ENCODE results near the gene GRM7. TPM values are rescaled to one million over a fixed set of nuclear protein-coding genes. Genes with fewer than 3 reads are reported as not detected.

Gene GRM7
- total RNA-seq, 2 experiments from 2014 or later, result not detected

- H3K27ac Mint-ChIP-seq, result no peak overlapping the region
- H3K27me3 Mint-ChIP-seq, result no peaks in the 10 kb centered on the region
- no peak overlapping the region for H3K4me3 Mint-ChIP-seq
- DNase-seq, result no peak
- H3K36me3 Mint-ChIP-seq, result no peaks in the 10 kb centered on the region
- no peaks in the 10 kb centered on the region for H3K4me1 Mint-ChIP-seq
- no peaks in the 10 kb centered on the region for H3K9me3 Mint-ChIP-seq
These were observed 759.5 kb downstream of the GRM7 start for GRCh38 chr3:7620401-7620800.

- Mint-ChIP-seq H3K4me3 (no peak overlapping the region), H3K4me1 (no peaks in the 10 kb centered on the region), H3K9me3 (no peaks in the 10 kb centered on the region), H3K36me3 (no peaks in the 10 kb centered on the region), H3K27me3 (no peaks in the 10 kb centered on the region), H3K27ac (no peak overlapping the region)
- no peak for DNase-seq
These were observed 760.2 kb downstream of the GRM7 start for GRCh38 chr3:7621046-7621630.

GRCh38 chr3:7621651-7622050 lies 760.7 kb downstream of the GRM7 start:
- Mint-ChIP-seq H3K4me3 (no peak overlapping the region), H3K4me1 (no peaks in the 10 kb centered on the region), H3K27ac (no peak overlapping the region), H3K36me3 (no peaks in the 10 kb centered on the region), H3K9me3 (no peaks in the 10 kb centered on the region), H3K27me3 (no peaks in the 10 kb centered on the region)
- DNase-seq, result no peak

- no peaks in the 10 kb centered on the region for H3K27me3 Mint-ChIP-seq
- H3K27ac Mint-ChIP-seq, result no peak overlapping the region
- H3K4me1 Mint-ChIP-seq, result no peaks in the 10 kb centered on the region
- H3K4me3 Mint-ChIP-seq, result no peak overlapping the region
- H3K9me3 Mint-ChIP-seq, result no peaks in the 10 kb centered on the region
- DNase-seq, result no peak
- H3K36me3 Mint-ChIP-seq, result no peaks in the 10 kb centered on the region
These were observed 764.1 kb downstream of the GRM7 start for GRCh38 chr3:7625021-7625420.

GRCh38 chr3:7630351-7630911 lies 769.5 kb downstream of the GRM7 start:
- Mint-ChIP-seq H3K27me3 (no peaks in the 10 kb centered on the region), H3K9me3 (no peaks in the 10 kb centered on the region), H3K4me1 (no peaks in the 10 kb centered on the region), H3K27ac (no peak overlapping the region), H3K4me3 (no peak overlapping the region), H3K36me3 (no peaks in the 10 kb centered on the region)
- DNase-seq, result no peak

- Mint-ChIP-seq H3K4me3 (no peak overlapping the region), H3K9me3 (no peaks in the 10 kb centered on the region), H3K27ac (no peak overlapping the region), H3K36me3 (no peaks in the 10 kb centered on the region), H3K27me3 (no peaks in the 10 kb centered on the region), H3K4me1 (no peaks in the 10 kb centered on the region)
- no peak for DNase-seq
These were observed 770.0 kb downstream of the GRM7 start for GRCh38 chr3:7630925-7631324.

- no peak overlapping the region for H3K27ac Mint-ChIP-seq
- no peaks in the 10 kb centered on the region for H3K36me3 Mint-ChIP-seq
- no peak overlapping the region for H3K4me3 Mint-ChIP-seq
- H3K4me1 Mint-ChIP-seq, result no peaks in the 10 kb centered on the region
- DNase-seq, result no peak
- no peaks in the 10 kb centered on the region for H3K27me3 Mint-ChIP-seq
- no peaks in the 10 kb centered on the region for H3K9me3 Mint-ChIP-seq
These were observed 771.4 kb downstream of the GRM7 start for GRCh38 chr3:7632305-7632704.

- no peaks in the 10 kb centered on the region for H3K36me3 Mint-ChIP-seq
- H3K27ac Mint-ChIP-seq, result no peak overlapping the region
- no peak for DNase-seq
- H3K27me3 Mint-ChIP-seq, result no peaks in the 10 kb centered on the region
- H3K9me3 Mint-ChIP-seq, result no peaks in the 10 kb centered on the region
- no peaks in the 10 kb centered on the region for H3K4me1 Mint-ChIP-seq
- no peak overlapping the region for H3K4me3 Mint-ChIP-seq
These were observed 776.8 kb downstream of the GRM7 start for GRCh38 chr3:7637694-7638093.

- Mint-ChIP-seq H3K4me3 (no peak overlapping the region), H3K27ac (no peak overlapping the region), H3K4me1 (no peaks in the 10 kb centered on the region), H3K36me3 (no peaks in the 10 kb centered on the region), H3K9me3 (no peaks in the 10 kb centered on the region), H3K27me3 (no peaks in the 10 kb centered on the region)
- no peak for DNase-seq
These were observed 777.2 kb downstream of the GRM7 start for GRCh38 chr3:7638103-7638502.

- Mint-ChIP-seq H3K27ac (no peak overlapping the region), H3K36me3 (no peaks in the 10 kb centered on the region), H3K4me1 (no peaks in the 10 kb centered on the region), H3K9me3 (no peaks in the 10 kb centered on the region), H3K4me3 (no peak overlapping the region), H3K27me3 (no peaks in the 10 kb centered on the region)
- no peak for DNase-seq
These were observed 779.9 kb downstream of the GRM7 start for GRCh38 chr3:7640787-7641186.

- no peak overlapping the region for H3K27ac Mint-ChIP-seq
- H3K4me3 Mint-ChIP-seq, result no peak overlapping the region
- H3K9me3 Mint-ChIP-seq, result no peaks in the 10 kb centered on the region
- no peaks in the 10 kb centered on the region for H3K4me1 Mint-ChIP-seq
- no peak for DNase-seq
- no peaks in the 10 kb centered on the region for H3K36me3 Mint-ChIP-seq
- H3K27me3 Mint-ChIP-seq, result no peaks in the 10 kb centered on the region
These were observed 785.9 kb downstream of the GRM7 start for GRCh38 chr3:7646851-7647250.

- no peaks in the 10 kb centered on the region for H3K36me3 Mint-ChIP-seq
These were observed 789.6 kb downstream of the GRM7 start for GRCh38 chr3:7650466-7650865.

GRCh38 chr3:7651274-7651673 lies 790.4 kb downstream of the GRM7 start:
- Mint-ChIP-seq H3K9me3 (no peaks in the 10 kb centered on the region), H3K4me1 (no peaks in the 10 kb centered on the region), H3K27ac (no peak overlapping the region), H3K4me3 (no peak overlapping the region), H3K27me3 (no peaks in the 10 kb centered on the region), H3K36me3 (no peaks in the 10 kb centered on the region)
- DNase-seq, result no peak

More at GRCh38 chr3:7650466-7650865, 789.6 kb downstream of the GRM7 start:
- Mint-ChIP-seq H3K27ac (no peak overlapping the region), H3K4me1 (no peaks in the 10 kb centered on the region), H3K9me3 (no peaks in the 10 kb centered on the region), H3K4me3 (no peak overlapping the region), H3K27me3 (no peaks in the 10 kb centered on the region)
- DNase-seq, result no peak

GRCh38 chr3:7657214-7658112 lies 796.5 kb downstream of the GRM7 start:
- no peak for DNase-seq
- Mint-ChIP-seq H3K36me3 (no peaks in the 10 kb centered on the region), H3K27me3 (peaks cover 3% of the 10 kb centered on the region), H3K4me3 (no peak overlapping the region), H3K4me1 (no peaks in the 10 kb centered on the region), H3K27ac (no peak overlapping the region), H3K9me3 (no peaks in the 10 kb centered on the region)

- no peak for DNase-seq
- H3K4me3 Mint-ChIP-seq, result no peak overlapping the region
- no peaks in the 10 kb centered on the region for H3K4me1 Mint-ChIP-seq
- H3K27me3 Mint-ChIP-seq, result peaks cover 3% of the 10 kb centered on the region
- H3K27ac Mint-ChIP-seq, result no peak overlapping the region
- H3K36me3 Mint-ChIP-seq, result no peaks in the 10 kb centered on the region
- H3K9me3 Mint-ChIP-seq, result no peaks in the 10 kb centered on the region
These were observed 797.4 kb downstream of the GRM7 start for GRCh38 chr3:7658294-7658693.

GRCh38 chr3:7659079-7659478 lies 798.2 kb downstream of the GRM7 start:
- Mint-ChIP-seq H3K27me3 (peaks cover 3% of the 10 kb centered on the region), H3K4me3 (no peak overlapping the region), H3K9me3 (no peaks in the 10 kb centered on the region), H3K4me1 (no peaks in the 10 kb centered on the region), H3K27ac (no peak overlapping the region), H3K36me3 (no peaks in the 10 kb centered on the region)
- no peak for DNase-seq
